OCI-LY1 (cell line): Measurements from ENCODE around the gene LINC00305.

ENCODE experiments used
- H2AFZ ChIP-seq: fragments of 200-600 bp; sonication (generic), shearing (Covaris generic); 2 replicates; pipeline ENCODE4 v1.6.0; 2014; ENCODE audit warnings: antibody characterized with exemption, mild to moderate bottlenecking, low read length
- H3F3A ChIP-seq: fragments of 200-600 bp; sonication (generic), shearing (Covaris generic); 2 replicates; pipeline ENCODE4 v1.6.0; 2014; ENCODE audit warnings: mild to moderate bottlenecking, antibody characterized with exemption, low read length, moderate library complexity; ENCODE audit not compliant: insufficient read depth
- H3K27ac ChIP-seq: fragments of 200-600 bp; sonication (generic); 2 replicates; pipeline ENCODE4 v1.5.1; 2014; ENCODE audit warnings: low read length, mixed run types, mild to moderate bottlenecking, low read depth; ENCODE audit not compliant: poor library complexity, severe bottlenecking
- H3K27me3 ChIP-seq: fragments of 200-600 bp; sonication (generic); 2 replicates; pipeline ENCODE4 v1.6.0; 2014; ENCODE audit warnings: antibody characterized with exemption, mild to moderate bottlenecking, low read length, moderate library complexity; ENCODE audit not compliant: insufficient read depth
- H3K36me3 ChIP-seq: fragments of 200-600 bp; sonication (generic); 2 replicates; pipeline ENCODE4 v1.6.1; 2014; ENCODE audit warnings: mild to moderate bottlenecking, antibody characterized with exemption, low read length, moderate library complexity, mixed read lengths; ENCODE audit not compliant: insufficient read depth
- H3K4me1 ChIP-seq: fragments of 200-600 bp; sonication (generic); 2 replicates; pipeline ENCODE4 v1.5.1; 2014; ENCODE audit warnings: mild to moderate bottlenecking, low read length, moderate library complexity; ENCODE audit not compliant: insufficient read depth, severe bottlenecking
- H3K4me2 ChIP-seq: fragments of 200-600 bp; sonication (generic), shearing (Covaris generic); 2 replicates; pipeline ENCODE4 v1.6.1; 2014; ENCODE audit warnings: low read length
- H3K4me3 ChIP-seq: fragments of 200-600 bp; sonication (generic); 2 replicates; pipeline ENCODE4 v1.5.1; 2014; ENCODE audit warnings: low read length, low read depth, mild to moderate bottlenecking, mixed read lengths; ENCODE audit not compliant: poor library complexity, severe bottlenecking
- H3K79me2 ChIP-seq: fragments of 200-600 bp; shearing (Covaris generic); 2 replicates; pipeline ENCODE4 v1.6.1; 2016; ENCODE audit warnings: mixed run types, low read length, mixed read lengths; ENCODE audit not compliant: insufficient read depth
- H3K9ac ChIP-seq: fragments of 200-600 bp; sonication (generic), shearing (Covaris generic); 2 replicates; pipeline ENCODE4 v1.6.1; 2014; ENCODE audit warnings: mild to moderate bottlenecking, low read length, mixed read lengths
- H3K9me2 ChIP-seq: fragments of 200-600 bp; sonication (generic), shearing (Covaris generic); 2 replicates; pipeline ENCODE4 v1.6.1; 2014; ENCODE audit warnings: low read depth, mild to moderate bottlenecking, low read length, mixed read lengths
- H3K9me3 ChIP-seq: fragments of 200-600 bp; shearing (Covaris generic); 2 replicates; pipeline ENCODE4 v1.6.1; 2014; ENCODE audit warnings: low read length, mixed read lengths
- H4K20me1 ChIP-seq: fragments of 200-600 bp; sonication (generic), shearing (Covaris generic); 2 replicates; pipeline ENCODE4 v1.6.0; 2016; ENCODE audit warnings: mild to moderate bottlenecking, low read length; ENCODE audit not compliant: insufficient read depth
- CTCF ChIP-seq: fragments of 200-600 bp; sonication (generic), shearing (Covaris generic); IDR thresholded peaks from 2 replicates; pipeline ENCODE4 v1.5.1; 2017; ENCODE audit warnings: mild to moderate bottlenecking, antibody characterized with exemption, low read length, moderate library complexity, mixed read lengths
- EZH2 ChIP-seq: fragments of 200-600 bp; sonication (generic), shearing (Covaris generic); IDR thresholded peaks from 2 replicates; pipeline ENCODE4 v1.8.0; 2017; ENCODE audit warnings: borderline replicate concordance, mixed run types, mild to moderate bottlenecking, antibody characterized with exemption, low read length, moderate library complexity, mixed read lengths

LINC00305 gene

DNA sequence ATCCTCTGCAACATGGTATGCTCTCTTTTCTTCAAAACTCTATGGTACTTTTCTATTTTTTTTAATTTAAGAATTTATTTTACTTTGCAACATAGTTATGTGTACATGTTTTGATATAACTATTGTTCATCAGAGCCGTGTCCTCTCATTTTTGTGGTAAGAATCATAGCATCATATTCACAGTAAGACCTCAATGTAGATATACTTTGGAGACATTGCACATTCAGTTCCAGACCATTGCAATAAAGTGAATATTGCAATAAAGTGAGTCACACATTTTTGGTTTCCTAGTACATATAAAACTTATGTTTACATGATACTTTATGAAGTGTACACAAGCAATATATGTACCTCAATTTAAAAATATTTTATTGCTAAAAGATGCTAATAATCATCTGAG is 22.7 kb upstream of the LINC00305 start:
- Histone ChIP-seq H3K36me3 (no peaks in the 10 kb centered on the region), H3K27ac (no peak overlapping the region), H3K9ac (no peak overlapping the region), H3K27me3 (no peaks in the 10 kb centered on the region), H3F3A (no peaks in the 10 kb centered on the region), H3K4me2 (no peak overlapping the region), H3K4me3 (no peak overlapping the region), H3K9me2 (no peaks in the 10 kb centered on the region), H3K9me3 (no peaks in the 10 kb centered on the region), H3K79me2 (no peaks in the 10 kb centered on the region), H2AFZ (no peak overlapping the region), H4K20me1 (no peaks in the 10 kb centered on the region), H3K4me1 (no peaks in the 10 kb centered on the region)
- TF ChIP-seq CTCF (no peak), EZH2 (no peak)

GRCh38 chr18:64167408-64167925 is 18.6 kb upstream of the LINC00305 start:
- Histone ChIP-seq H3K36me3 (no peaks in the 10 kb centered on the region), H3K27ac (no peak overlapping the region), H3K4me2 (no peak overlapping the region), H3F3A (no peaks in the 10 kb centered on the region), H3K4me3 (no peak overlapping the region), H3K9me2 (no peaks in the 10 kb centered on the region), H2AFZ (no peak overlapping the region), H3K9me3 (no peaks in the 10 kb centered on the region), H3K4me1 (no peaks in the 10 kb centered on the region), H3K79me2 (no peaks in the 10 kb centered on the region), H4K20me1 (no peaks in the 10 kb centered on the region), H3K27me3 (no peaks in the 10 kb centered on the region), H3K9ac (no peak overlapping the region)
- TF ChIP-seq EZH2 = no peak
- no peak for TF ChIP-seq CTCF

GRCh38 chr18:64165906-64166305 is 17.0 kb upstream of the LINC00305 start:
- H3K9ac ChIP-seq = no peak overlapping the region
- H3K36me3 ChIP-seq = no peaks in the 10 kb centered on the region
- H3K9me2 ChIP-seq = no peaks in the 10 kb centered on the region
- H3K4me1 ChIP-seq = no peaks in the 10 kb centered on the region
- H3F3A ChIP-seq = no peaks in the 10 kb centered on the region
- H3K4me2 ChIP-seq = no peak overlapping the region
- H3K9me3 ChIP-seq = no peaks in the 10 kb centered on the region
- no peaks in the 10 kb centered on the region for H4K20me1 ChIP-seq
- no peaks in the 10 kb centered on the region for H3K27me3 ChIP-seq
- no peak overlapping the region for H3K27ac ChIP-seq
- TF ChIP-seq CTCF (no peak), EZH2 (no peak)
- H3K4me3 ChIP-seq = no peak overlapping the region
- no peaks in the 10 kb centered on the region for H3K79me2 ChIP-seq
- H2AFZ ChIP-seq = no peak overlapping the region
